ENCODE data around the gene MYO6.
A peak's percentile ranks its signal among the peaks of the same experiment; 100 is the strongest.

MYO6 gene

DNA sequence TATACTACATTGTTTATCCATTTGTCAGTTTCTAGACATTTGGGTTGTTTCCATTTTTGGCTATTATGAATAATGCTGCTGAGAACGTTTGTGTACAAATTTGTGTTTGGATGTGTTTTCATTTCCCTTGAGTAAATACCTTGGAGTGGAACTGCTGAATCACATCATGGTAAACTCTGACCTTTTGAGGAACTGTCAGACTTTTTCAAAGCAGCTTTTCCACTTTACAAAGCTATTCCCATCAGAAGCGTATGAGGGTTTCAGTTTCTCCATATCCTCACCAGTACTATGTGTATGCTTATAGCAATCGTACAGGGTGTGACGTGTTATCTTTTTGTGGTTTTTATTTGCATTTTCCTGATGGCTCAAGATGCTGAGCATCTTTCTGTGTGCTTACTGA lies 103.7 kb downstream of the MYO6 start:
- peak; percentile 79 for DNase-seq (ENCODE audit: low read depth)
- TF ChIP-seq, protein P1, sequence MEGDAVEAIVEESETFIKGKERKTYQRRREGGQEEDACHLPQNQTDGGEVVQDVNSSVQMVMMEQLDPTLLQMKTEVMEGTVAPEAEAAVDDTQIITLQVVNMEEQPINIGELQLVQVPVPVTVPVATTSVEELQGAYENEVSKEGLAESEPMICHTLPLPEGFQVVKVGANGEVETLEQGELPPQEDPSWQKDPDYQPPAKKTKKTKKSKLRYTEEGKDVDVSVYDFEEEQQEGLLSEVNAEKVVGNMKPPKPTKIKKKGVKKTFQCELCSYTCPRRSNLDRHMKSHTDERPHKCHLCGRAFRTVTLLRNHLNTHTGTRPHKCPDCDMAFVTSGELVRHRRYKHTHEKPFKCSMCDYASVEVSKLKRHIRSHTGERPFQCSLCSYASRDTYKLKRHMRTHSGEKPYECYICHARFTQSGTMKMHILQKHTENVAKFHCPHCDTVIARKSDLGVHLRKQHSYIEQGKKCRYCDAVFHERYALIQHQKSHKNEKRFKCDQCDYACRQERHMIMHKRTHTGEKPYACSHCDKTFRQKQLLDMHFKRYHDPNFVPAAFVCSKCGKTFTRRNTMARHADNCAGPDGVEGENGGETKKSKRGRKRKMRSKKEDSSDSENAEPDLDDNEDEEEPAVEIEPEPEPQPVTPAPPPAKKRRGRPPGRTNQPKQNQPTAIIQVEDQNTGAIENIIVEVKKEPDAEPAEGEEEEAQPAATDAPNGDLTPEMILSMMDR (IDR thresholded peaks at IDR 0.05; ENCODE audit: control insufficient read depth, extremely low read depth, insufficient read depth) = no peak
- no peak overlapping the region for H3K4me3 ChIP-seq (ENCODE audit: low read depth, low read length)

DNA sequence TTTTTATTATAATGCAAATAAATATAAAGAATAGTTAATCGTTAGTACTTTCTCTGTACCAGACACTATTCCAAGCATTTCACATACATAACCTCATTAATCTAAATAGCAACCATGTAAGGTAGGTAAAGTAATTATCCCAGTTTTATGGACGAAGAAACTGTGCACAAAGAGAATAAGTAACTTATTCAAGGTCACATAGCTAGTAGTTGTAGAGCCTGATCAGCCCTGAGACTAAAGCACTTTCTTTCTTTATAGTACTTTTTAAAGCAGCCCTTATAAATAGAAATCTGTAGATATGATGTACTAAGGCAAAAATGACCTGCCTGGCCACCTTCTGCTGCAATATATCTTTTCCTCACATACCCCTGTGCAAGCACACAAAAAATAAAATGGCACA lies 104.8 kb downstream of the MYO6 start:
- no peak overlapping the region for H3K4me3 ChIP-seq (ENCODE audit: low read depth, low read length)
- DNase-seq (ENCODE audit: low read depth) = no peak
- TF ChIP-seq, protein P1 (IDR thresholded peaks at IDR 0.05; ENCODE audit: control insufficient read depth, extremely low read depth, insufficient read depth) = no peak

- H3K4me3 ChIP-seq (ENCODE audit: low read depth, low read length) = no peak overlapping the region
- TF ChIP-seq, protein P1 (IDR thresholded peaks at IDR 0.05; ENCODE audit: control insufficient read depth, extremely low read depth, insufficient read depth) = peak; percentile 74
- DNase-seq (ENCODE audit: low read depth) = peak; percentile 86
These were observed 106.0 kb downstream of the MYO6 start for GRCh38 chr6:75855052-75855451.

- H3K4me3 ChIP-seq (ENCODE audit: low read depth, low read length) = no peak overlapping the region
- peak; percentile 91 for DNase-seq (ENCODE audit: low read depth)
- TF ChIP-seq, protein P1 (IDR thresholded peaks at IDR 0.05; ENCODE audit: control insufficient read depth, extremely low read depth, insufficient read depth) = no peak
These were observed 107.9 kb downstream of the MYO6 start for GRCh38 chr6:75856902-75857301.

GRCh38 chr6:75863001-75863400 lies 114.0 kb downstream of the MYO6 start:
- no peak for DNase-seq (ENCODE audit: low read depth)
- TF ChIP-seq, protein P1 (IDR thresholded peaks at IDR 0.05; ENCODE audit: control insufficient read depth, extremely low read depth, insufficient read depth) = no peak
- H3K4me3 ChIP-seq (ENCODE audit: low read depth, low read length) = no peak overlapping the region

GRCh38 chr6:75863784-75864183 lies 114.7 kb downstream of the MYO6 start:
- no peak for DNase-seq (ENCODE audit: low read depth)
- no peak overlapping the region for H3K4me3 ChIP-seq (ENCODE audit: low read depth, low read length)
- TF ChIP-seq, protein P1 (IDR thresholded peaks at IDR 0.05; ENCODE audit: control insufficient read depth, extremely low read depth, insufficient read depth) = no peak

- TF ChIP-seq, protein P1 (IDR thresholded peaks at IDR 0.05; ENCODE audit: control insufficient read depth, extremely low read depth, insufficient read depth) = no peak
- H3K4me3 ChIP-seq (ENCODE audit: low read depth, low read length) = no peak overlapping the region
- DNase-seq (ENCODE audit: low read depth) = no peak
These were observed 115.4 kb downstream of the MYO6 start for GRCh38 chr6:75864446-75864845.

Data from LNCaP clone FGC (cell line).